ENCODE data around the gene NDUFS7.

DNA sequence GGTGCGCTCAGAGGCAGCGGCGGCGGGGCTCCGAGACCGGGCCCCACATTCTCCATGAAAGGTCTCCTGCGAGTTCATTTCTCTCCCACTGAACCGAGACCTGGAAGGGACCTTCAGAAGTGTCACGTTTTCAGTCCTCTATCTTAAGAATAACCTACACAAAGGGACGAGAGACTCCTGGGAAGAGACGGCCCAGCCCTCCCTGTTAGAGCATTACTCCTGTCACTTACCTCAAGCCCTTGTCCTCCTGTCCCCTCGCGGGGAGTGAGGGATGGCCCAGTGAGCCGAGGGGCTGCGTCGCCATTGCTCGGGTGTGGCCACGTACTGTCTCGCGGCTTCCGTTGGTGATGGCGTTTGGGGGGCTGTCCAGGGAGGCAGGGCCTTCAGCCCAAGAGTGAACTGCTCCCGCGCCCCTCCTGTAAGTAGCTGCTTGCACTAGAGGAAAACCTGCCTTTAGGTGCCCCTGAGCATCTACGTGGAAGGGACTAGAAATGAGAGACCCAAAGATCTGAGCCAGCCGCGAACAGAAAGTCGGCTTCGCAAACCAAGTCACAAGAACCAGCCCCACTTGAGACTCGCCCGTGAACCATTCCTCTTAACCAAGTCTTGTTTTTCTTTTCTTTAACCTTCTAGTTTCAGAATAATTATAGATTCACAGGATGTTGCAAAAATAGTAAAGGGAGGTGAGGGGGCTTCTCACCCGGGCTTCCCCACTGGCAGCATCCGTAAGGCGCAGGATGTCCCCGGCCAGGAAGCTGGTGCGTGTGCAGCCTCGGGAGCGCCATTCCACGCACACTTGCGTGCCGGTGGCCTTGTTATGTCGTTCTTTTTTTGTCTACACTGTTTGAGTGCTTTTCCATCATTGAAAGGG lies 21.1 kb upstream of the NDUFS7 start:
- TF ChIP-seq, protein P1, sequence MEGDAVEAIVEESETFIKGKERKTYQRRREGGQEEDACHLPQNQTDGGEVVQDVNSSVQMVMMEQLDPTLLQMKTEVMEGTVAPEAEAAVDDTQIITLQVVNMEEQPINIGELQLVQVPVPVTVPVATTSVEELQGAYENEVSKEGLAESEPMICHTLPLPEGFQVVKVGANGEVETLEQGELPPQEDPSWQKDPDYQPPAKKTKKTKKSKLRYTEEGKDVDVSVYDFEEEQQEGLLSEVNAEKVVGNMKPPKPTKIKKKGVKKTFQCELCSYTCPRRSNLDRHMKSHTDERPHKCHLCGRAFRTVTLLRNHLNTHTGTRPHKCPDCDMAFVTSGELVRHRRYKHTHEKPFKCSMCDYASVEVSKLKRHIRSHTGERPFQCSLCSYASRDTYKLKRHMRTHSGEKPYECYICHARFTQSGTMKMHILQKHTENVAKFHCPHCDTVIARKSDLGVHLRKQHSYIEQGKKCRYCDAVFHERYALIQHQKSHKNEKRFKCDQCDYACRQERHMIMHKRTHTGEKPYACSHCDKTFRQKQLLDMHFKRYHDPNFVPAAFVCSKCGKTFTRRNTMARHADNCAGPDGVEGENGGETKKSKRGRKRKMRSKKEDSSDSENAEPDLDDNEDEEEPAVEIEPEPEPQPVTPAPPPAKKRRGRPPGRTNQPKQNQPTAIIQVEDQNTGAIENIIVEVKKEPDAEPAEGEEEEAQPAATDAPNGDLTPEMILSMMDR (IDR thresholded peaks at IDR 0.05) = no peak
- no peak for TF ChIP-seq POLR2A (IDR thresholded peaks at IDR 0.05)

All from prostate gland (tissue), 2 donors.